D721Med (cell line): ENCODE results near the gene GABRB3.
A peak's percentile ranks its signal among the peaks of the same experiment; 100 is the strongest.

Experiments used
- DNase-seq: peaks from one replicate; pipeline ENCODE4 v3.0.0; 2011; ENCODE audit warnings: low spot score; ENCODE audit not compliant: insufficient read length
- FAIRE-seq: peaks from 2 replicates; lab custom pipeline; 2011; peaks lifted over from hg19 to GRCh38; lab: Jason Lieb, UNC
- TF ChIP-seq, protein P1 (sequence below): IDR thresholded peaks from 2 replicates; pipeline ENCODE4 v1.5.1; 2012; ENCODE audit warnings: mild to moderate bottlenecking, control low read depth; ENCODE audit not compliant: insufficient read depth; ENCODE audit errors: missing control alignments

The GABRB3 gene

DNA sequence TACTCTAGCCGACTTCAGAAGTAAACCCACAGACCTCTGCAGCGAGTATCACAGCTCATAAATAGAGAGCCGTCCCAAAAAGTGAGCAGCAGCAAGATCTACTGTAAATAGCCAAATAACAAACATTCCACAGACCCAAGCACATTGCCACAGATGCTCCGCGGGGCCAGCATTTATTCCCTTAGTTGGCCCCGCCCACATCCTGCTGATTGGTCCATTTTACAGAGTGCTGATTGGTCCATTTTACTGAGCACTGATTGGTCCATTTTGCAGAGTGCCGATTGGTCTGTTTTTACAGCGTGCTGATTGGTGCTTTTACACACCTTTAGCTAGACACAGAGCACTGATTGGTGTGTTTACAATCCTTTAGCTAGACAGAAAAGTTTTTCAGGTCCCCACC lies 17.3 kb upstream of the GABRB3 start:
- FAIRE-seq (no peak), DNase-seq (no peak)
- TF ChIP-seq, protein P1, sequence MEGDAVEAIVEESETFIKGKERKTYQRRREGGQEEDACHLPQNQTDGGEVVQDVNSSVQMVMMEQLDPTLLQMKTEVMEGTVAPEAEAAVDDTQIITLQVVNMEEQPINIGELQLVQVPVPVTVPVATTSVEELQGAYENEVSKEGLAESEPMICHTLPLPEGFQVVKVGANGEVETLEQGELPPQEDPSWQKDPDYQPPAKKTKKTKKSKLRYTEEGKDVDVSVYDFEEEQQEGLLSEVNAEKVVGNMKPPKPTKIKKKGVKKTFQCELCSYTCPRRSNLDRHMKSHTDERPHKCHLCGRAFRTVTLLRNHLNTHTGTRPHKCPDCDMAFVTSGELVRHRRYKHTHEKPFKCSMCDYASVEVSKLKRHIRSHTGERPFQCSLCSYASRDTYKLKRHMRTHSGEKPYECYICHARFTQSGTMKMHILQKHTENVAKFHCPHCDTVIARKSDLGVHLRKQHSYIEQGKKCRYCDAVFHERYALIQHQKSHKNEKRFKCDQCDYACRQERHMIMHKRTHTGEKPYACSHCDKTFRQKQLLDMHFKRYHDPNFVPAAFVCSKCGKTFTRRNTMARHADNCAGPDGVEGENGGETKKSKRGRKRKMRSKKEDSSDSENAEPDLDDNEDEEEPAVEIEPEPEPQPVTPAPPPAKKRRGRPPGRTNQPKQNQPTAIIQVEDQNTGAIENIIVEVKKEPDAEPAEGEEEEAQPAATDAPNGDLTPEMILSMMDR = no peak

DNA sequence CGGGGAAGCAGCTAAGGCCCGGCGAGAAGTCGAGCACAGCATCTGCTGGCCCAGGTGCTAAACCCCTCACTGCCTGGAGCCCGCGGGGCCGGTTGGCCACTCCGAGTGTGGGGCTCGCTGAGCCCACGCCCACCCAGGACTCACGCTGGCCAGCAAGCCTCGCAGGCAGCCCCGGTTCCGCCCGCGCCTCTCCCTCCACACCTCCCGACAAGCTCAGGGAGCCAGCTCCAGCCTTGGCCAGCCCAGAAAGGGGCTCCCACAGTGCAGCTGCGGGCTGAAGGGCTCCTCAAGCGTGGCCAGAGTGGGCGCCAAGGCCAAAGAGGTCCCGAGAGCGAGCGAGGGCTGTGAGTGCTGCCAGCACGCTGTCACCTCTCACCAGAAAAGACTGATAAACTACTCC lies 8.9 kb upstream of the GABRB3 start:
- no peak for FAIRE-seq
- DNase-seq = no peak
- TF ChIP-seq, protein P1 = no peak

DNA sequence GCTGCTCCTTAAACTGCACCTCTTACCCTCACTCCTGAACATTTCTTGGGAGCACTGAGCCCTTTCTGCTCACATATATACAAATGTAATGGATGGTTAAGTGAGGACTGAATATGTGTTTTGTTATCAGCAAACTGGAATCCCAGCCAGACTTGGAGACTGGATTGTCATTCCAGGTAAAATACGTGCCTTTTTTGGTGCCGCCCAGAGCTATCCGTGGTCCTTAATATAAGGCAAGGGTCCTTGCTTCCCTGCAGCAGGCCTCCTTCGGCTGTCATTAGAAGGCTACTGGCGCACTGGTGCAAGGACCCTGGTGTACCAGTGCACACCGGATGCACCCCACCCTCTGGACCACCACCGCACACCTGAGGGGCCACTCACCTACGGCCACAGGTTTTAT lies 1.1 kb upstream of the GABRB3 start:
- DNase-seq (no peak), FAIRE-seq (no peak)
- TF ChIP-seq, protein P1 = no peak

DNA sequence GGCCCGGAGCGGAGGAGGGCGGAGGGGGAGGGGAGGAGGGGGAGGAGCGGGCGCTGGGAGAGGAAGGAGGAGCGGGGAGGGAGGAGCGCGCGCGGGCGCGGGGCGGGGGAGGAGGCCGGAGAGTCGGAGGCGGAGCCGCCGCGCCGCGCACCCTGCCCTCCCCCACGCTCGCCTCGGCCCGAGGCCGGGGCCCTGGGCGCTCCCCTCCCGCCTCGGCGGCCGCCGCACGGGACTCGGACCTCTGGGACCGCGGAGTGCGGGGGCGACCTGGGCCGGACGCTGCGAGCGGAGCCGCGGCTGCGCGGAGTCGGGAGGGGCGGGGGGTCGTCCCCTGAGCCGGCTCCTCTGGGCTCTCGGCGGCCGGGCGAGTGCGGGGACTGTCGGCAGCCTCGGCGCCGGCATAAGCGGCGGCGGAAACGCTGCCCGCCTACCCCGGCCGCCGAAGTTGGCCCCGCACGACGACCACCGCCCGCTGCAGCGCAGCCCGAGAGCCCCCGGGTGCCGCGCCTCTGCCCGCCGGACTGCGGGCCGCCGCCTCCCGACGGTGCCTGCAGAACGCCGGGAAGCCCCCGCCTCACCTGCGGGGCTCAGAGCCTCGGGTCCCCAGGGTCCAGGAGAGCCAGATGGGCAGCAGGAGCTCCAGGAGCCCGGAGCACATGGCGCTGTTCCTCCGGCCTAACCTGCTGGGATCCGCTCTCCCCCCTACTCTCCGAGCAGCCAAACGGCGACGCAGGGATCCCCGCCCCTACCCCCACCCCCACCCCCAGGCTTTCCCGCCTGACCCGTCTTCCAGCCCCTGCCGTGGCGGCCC lies 406 bp upstream of the GABRB3 start:
- FAIRE-seq = no peak
- peak; percentile 70 for DNase-seq
- TF ChIP-seq, protein P1 = no peak

DNA sequence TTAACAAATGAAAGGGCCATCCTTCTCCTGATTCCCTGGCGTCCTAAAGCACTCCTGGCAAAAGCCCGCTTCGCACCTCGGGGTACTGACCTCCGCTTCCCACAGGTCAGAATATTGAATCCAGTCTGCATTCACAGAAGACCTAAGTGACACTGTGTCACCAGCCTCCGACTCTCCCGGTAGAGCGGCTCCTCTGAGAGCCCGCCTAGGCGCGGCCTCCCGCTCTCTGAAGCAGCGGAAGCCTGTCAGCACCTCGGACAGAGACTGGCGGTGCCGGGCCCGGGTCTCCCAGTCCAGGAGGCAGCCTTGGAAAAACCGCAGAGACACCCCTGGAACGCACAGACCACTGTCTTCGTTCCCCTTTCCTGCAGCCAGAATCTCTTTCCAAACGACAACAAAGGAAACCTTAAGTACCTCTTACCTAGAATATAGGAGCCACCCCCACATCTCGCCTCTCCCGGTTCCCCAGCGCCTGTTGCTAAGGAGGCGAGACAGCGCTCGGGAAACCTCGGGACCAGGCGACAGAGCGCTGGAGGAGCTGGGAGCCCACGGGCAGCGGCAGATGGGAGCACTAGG lies 1.2 kb downstream of the GABRB3 start:
- no peak for DNase-seq
- TF ChIP-seq, protein P1 = no peak
- no peak for FAIRE-seq

DNA sequence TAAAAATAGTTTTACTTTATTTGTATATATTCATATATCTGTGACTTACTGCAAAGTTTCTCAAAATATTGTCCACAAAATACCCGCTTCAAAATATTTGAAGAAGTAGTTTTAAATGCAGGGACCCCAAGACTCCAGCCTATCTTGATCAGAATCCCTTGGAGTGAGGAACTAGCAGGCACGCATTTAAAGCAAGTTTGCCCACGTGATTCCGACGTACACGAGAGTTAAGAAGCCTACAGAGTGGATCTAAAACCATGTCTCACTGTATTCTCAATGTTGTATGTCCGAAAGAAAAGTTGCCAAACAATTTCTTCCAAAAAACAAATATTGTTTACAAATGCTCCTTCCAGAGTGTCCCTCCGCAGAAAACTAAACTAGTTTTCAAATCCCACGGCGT lies 1.7 kb downstream of the GABRB3 start:
- TF ChIP-seq, protein P1 = no peak
- FAIRE-seq (no peak), DNase-seq (no peak)

DNA sequence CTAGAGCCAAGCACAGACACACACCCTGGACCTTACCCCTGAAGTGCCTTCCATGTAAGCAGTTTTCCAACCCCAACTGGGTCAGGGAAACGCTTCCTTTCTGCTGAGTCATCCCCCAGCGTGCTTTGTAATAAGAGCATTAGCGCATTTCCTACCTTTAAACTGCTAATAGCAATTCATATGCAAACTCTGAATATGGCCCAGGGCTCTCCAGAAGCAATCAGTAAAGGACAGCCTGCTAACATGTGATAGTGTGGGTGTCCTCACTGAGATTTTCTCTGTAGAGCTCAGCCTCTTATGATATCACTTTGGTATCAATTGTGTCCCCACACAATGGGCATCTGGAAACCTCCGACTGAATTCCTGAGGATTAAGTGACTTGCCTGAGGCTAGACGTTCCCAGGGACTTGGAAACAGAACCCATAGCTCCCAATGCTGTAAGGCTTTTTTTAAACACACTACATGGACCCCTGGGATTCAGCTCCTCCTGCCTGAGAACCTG lies 5.6 kb downstream of the GABRB3 start:
- FAIRE-seq = no peak
- TF ChIP-seq, protein P1 = no peak
- DNase-seq = no peak
